GM18519 (cell line): ENCODE data around the gene AGBL5.
"Not testable (repeated sequence)": the region's sequence is repeated elsewhere in the genome, so short reads cannot be mapped to it uniquely, and the experiment has no call there.

Source experiments
- ATAC-seq: cut with Tn5 transposase; IDR thresholded peaks from one replicate; pipeline ENCODE4 v1.9.1; 2021; ENCODE audit warnings: mild to moderate bottlenecking, moderate library complexity; ENCODE audit not compliant: unreplicated experiment, low FRiP score

AGBL5 gene

DNA sequence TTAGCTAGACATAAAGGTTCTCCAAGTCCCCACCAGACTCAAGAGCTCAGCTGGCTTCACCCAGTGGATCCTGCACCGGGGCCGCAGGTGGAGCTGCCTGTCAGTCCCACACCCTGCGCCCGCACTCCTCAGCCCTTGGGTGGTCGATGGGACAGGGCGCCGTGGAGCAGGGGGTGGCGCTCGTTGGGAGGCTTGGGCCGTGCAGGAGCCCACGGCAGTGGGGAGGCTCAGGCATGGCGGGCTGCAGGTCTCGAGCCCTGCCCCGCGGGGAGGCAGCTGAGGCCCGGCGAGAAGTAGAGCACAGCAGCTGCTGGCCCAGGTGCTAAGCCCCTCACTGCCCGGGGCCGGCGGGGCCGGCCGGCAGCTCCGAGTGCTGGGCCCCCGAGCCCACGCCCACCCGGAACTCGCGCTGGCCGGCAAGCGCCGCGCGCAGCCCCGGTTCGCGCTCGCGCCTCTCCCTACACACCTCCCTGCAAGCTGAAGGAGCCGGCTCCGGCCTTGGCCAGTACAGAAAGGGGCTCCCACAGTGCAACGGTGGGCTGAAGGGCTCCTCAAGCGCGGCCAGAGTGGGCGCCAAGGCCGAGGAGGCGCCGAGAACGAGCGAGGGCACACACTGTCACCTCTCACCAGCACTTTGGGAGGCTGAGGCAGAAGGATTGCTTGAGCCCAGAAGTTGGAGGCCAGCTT lies 60.1 kb downstream of the AGBL5 start:
- ATAC-seq = not testable (repeated sequence)

DNA sequence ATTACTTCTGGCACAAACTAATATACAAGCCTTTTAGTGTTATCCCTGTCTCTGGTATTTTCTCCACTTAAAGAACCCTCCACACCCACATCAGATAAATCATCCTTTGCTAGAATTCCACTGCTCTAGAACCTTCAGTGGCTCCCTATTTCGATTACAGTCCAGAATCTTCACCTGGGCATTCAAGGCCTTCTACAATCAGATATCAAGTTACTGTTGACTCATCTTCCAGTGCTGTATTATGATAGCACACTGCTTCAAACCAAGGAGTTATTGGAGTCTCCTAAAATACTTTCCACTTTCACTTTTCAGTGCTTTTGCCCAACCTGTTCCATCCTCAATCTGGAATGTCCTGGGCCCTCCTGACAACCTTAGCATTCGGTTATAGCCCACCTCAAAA lies 64.1 kb downstream of the AGBL5 start:
- no peak for ATAC-seq

DNA sequence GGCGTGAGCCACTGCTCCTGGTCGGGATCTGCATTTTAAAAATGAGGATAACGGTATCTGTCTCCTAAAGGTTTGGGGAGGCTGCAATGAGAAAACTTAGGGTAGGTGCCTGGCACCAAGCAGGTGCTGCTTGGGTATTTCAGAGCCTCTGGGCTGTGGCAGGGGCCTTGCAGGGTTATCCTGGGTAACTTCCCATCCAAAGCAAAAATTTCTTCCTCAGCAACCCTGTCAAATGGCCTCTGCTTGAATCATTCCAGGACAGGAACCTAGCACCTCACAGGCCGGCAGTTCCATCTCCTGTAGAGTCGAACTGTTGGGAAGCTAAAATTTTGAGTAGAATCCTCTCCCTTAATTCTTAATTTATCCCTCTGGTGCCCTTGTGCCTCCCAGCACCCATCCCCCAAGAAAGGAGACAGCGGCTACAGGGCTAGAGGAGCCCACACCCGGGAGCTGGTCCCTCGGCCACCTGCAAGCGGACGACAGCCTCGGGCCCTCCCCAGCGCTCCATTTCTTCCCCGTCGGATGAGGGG lies 66.6 kb downstream of the AGBL5 start:
- no peak for ATAC-seq

GRCh38 chr2:27118525-27119329 lies 67.3 kb downstream of the AGBL5 start, which contains the start of gene CGREF1:
Gene CGREF1 (minus strand): TSS chr2:27119128. CDS start chr2:27104366, 14,762 bp downstream.
- no peak for ATAC-seq

- not testable (repeated sequence) for ATAC-seq
These were observed 67.8 kb downstream of the AGBL5 start for GRCh38 chr2:27119330-27119670.
